Activated T-helper 17 cell treated with anti-CD3 and anti-CD28 coated beads, Interleukin-2, amount 50 U/mL, for 72 hours (primary cell): Measurements from ENCODE around the gene FLNA. TPM values are rescaled to one million over a fixed set of nuclear protein-coding genes. Genes with fewer than 3 reads are reported as not detected.

ENCODE experiments used
- ATAC-seq: fragments of 150-1000 bp; cut with Tn5 transposase; replicated peaks from 2 replicates; pipeline ENCODE4 v1.10.0; 2021; ENCODE audit warnings: mild to moderate bottlenecking, moderate library complexity
- H3K27ac Mint-ChIP-seq: one replicate; pipeline ENCODE4 v1.8.0; 2022; ENCODE audit warnings: mixed read lengths
- H3K27me3 Mint-ChIP-seq: one replicate; pipeline ENCODE4 v1.8.0; 2022; ENCODE audit warnings: mixed read lengths
- H3K36me3 Mint-ChIP-seq: one replicate; pipeline ENCODE4 v1.8.0; 2022; ENCODE audit warnings: low read depth, mild to moderate bottlenecking, mixed read lengths
- H3K4me1 Mint-ChIP-seq: one replicate; pipeline ENCODE4 v1.8.0; 2022; ENCODE audit warnings: mixed read lengths
- H3K4me3 Mint-ChIP-seq: one replicate; pipeline ENCODE4 v1.8.0; 2022; ENCODE audit warnings: mild to moderate bottlenecking, mixed read lengths
- H3K9me3 Mint-ChIP-seq: one replicate; pipeline ENCODE4 v1.8.0; 2022; ENCODE audit warnings: mixed read lengths
- total RNA-seq, 2 donors: library from RNA; stranded (reverse); gene quantifications; one replicate each; pipeline ENCODE4 v1.2.3, GENCODE V29; 2022

Gene FLNA
- total RNA-seq, 2 donors from 2014 or later, result 1,274 to 1,383 TPM

- no peaks in the 10 kb centered on the region for H3K9me3 Mint-ChIP-seq
- no peaks in the 10 kb centered on the region for H3K27me3 Mint-ChIP-seq
- no peak for ATAC-seq
- H3K4me1 Mint-ChIP-seq, result no peaks in the 10 kb centered on the region
- H3K4me3 Mint-ChIP-seq, result peak overlapping the region; percentile 84
- peaks cover 21% of the 10 kb centered on the region for H3K36me3 Mint-ChIP-seq
- no peak overlapping the region for H3K27ac Mint-ChIP-seq
Measured at GRCh38 chrX:154373340-154374306, 811 bp downstream of the FLNA start.

GRCh38 chrX:154372612-154373022 lies 1.8 kb downstream of the FLNA start:
- ATAC-seq, result peak; percentile 22

GRCh38 chrX:154371789-154372300 lies 2.6 kb downstream of the FLNA start:
- no peaks in the 10 kb centered on the region for H3K4me1 Mint-ChIP-seq
- peaks cover 36% of the 10 kb centered on the region for H3K36me3 Mint-ChIP-seq
- H3K27me3 Mint-ChIP-seq, result no peaks in the 10 kb centered on the region
- H3K4me3 Mint-ChIP-seq, result peak overlapping the region; percentile 84
- H3K27ac Mint-ChIP-seq, result no peak overlapping the region
- ATAC-seq, result no peak
- no peaks in the 10 kb centered on the region for H3K9me3 Mint-ChIP-seq

More at GRCh38 chrX:154372612-154373022, 1.8 kb downstream of the FLNA start:
- Mint-ChIP-seq H3K9me3 (no peaks in the 10 kb centered on the region), H3K27ac (no peak overlapping the region), H3K4me3 (peak overlapping the region; percentile 84), H3K36me3 (peaks cover 30% of the 10 kb centered on the region), H3K4me1 (no peaks in the 10 kb centered on the region), H3K27me3 (no peaks in the 10 kb centered on the region)

- no peaks in the 10 kb centered on the region for H3K4me1 Mint-ChIP-seq
- peak; percentile 54 for ATAC-seq
- H3K4me3 Mint-ChIP-seq, result peak overlapping the region; percentile 84
- H3K27ac Mint-ChIP-seq, result no peak overlapping the region
- no peaks in the 10 kb centered on the region for H3K9me3 Mint-ChIP-seq
- H3K36me3 Mint-ChIP-seq, result peaks cover 43% of the 10 kb centered on the region
- H3K27me3 Mint-ChIP-seq, result no peaks in the 10 kb centered on the region
Measured at GRCh38 chrX:154371017-154371788, 3.2 kb downstream of the FLNA start.

GRCh38 chrX:154370300-154371016 lies 4.0 kb downstream of the FLNA start:
- Mint-ChIP-seq H3K27ac (peak overlapping the region; percentile 78), H3K4me3 (peak overlapping the region; percentile 84), H3K9me3 (no peaks in the 10 kb centered on the region), H3K4me1 (no peaks in the 10 kb centered on the region), H3K27me3 (no peaks in the 10 kb centered on the region), H3K36me3 (peaks cover 49% of the 10 kb centered on the region)
- ATAC-seq, result no peak

GRCh38 chrX:154369449-154370299 lies 4.8 kb downstream of the FLNA start:
- Mint-ChIP-seq H3K27ac (peak overlapping the region; percentile 78), H3K27me3 (no peaks in the 10 kb centered on the region), H3K4me3 (peak overlapping the region; percentile 84)

GRCh38 chrX:154368630-154369448 lies 5.6 kb downstream of the FLNA start:
- no peaks in the 10 kb centered on the region for H3K9me3 Mint-ChIP-seq
- H3K4me3 Mint-ChIP-seq, result peak overlapping the region; percentile 84
- H3K27ac Mint-ChIP-seq, result peak overlapping the region; percentile 90
- H3K36me3 Mint-ChIP-seq, result peaks cover 64% of the 10 kb centered on the region
- no peaks in the 10 kb centered on the region for H3K27me3 Mint-ChIP-seq
- no peaks in the 10 kb centered on the region for H3K4me1 Mint-ChIP-seq
- peak; percentile 74 for ATAC-seq

More at GRCh38 chrX:154369449-154370299, 4.8 kb downstream of the FLNA start:
- no peaks in the 10 kb centered on the region for H3K9me3 Mint-ChIP-seq
- ATAC-seq, result peak; percentile 18
- H3K4me1 Mint-ChIP-seq, result no peaks in the 10 kb centered on the region
- H3K36me3 Mint-ChIP-seq, result peaks cover 56% of the 10 kb centered on the region

- peaks cover 75% of the 10 kb centered on the region for H3K36me3 Mint-ChIP-seq
- H3K27ac Mint-ChIP-seq, result peak overlapping the region; percentile 90
- no peaks in the 10 kb centered on the region for H3K9me3 Mint-ChIP-seq
- peak overlapping the region; percentile 84 for H3K4me3 Mint-ChIP-seq
- H3K4me1 Mint-ChIP-seq, result no peaks in the 10 kb centered on the region
- no peaks in the 10 kb centered on the region for H3K27me3 Mint-ChIP-seq
- no peak for ATAC-seq
Measured at GRCh38 chrX:154367474-154368308, 6.7 kb downstream of the FLNA start.

- Mint-ChIP-seq H3K9me3 (no peaks in the 10 kb centered on the region), H3K36me3 (peaks cover 82% of the 10 kb centered on the region), H3K27ac (no peak overlapping the region), H3K27me3 (no peaks in the 10 kb centered on the region), H3K4me3 (no peak overlapping the region), H3K4me1 (no peaks in the 10 kb centered on the region)
- ATAC-seq, result no peak
Measured at GRCh38 chrX:154366666-154367055, 7.8 kb downstream of the FLNA start.

- no peak for ATAC-seq
- Mint-ChIP-seq H3K27ac (no peak overlapping the region), H3K9me3 (no peaks in the 10 kb centered on the region), H3K4me1 (no peaks in the 10 kb centered on the region), H3K4me3 (no peak overlapping the region), H3K27me3 (no peaks in the 10 kb centered on the region), H3K36me3 (peaks cover 86% of the 10 kb centered on the region)
Measured at GRCh38 chrX:154365997-154366665, 8.3 kb downstream of the FLNA start.

- Mint-ChIP-seq H3K4me3 (peak overlapping the region; percentile 33), H3K27me3 (no peaks in the 10 kb centered on the region)
- no peak for ATAC-seq
Measured at GRCh38 chrX:154365052-154365600, 9.3 kb downstream of the FLNA start.

More at GRCh38 chrX:154365052-154365600, 9.3 kb downstream of the FLNA start:
- Mint-ChIP-seq H3K36me3 (peaks cover 89% of the 10 kb centered on the region), H3K27ac (peak overlapping the region; percentile 59), H3K9me3 (no peaks in the 10 kb centered on the region), H3K4me1 (no peaks in the 10 kb centered on the region)
